C4-2B (cell line): ENCODE measurements around the gene DPM3.

Source experiments
- ZFX ChIP-seq: fragments of 450-650 bp; IDR thresholded peaks from 2 replicates; pipeline ENCODE4 v1.6.1; 2017
- TF ChIP-seq, protein P1 (sequence below): fragments of 450-650 bp; conservative IDR thresholded peaks from 2 replicates; pipeline ENCODE4 v1.5.1; 2017; ENCODE audit warnings: mild to moderate bottlenecking

DNA sequence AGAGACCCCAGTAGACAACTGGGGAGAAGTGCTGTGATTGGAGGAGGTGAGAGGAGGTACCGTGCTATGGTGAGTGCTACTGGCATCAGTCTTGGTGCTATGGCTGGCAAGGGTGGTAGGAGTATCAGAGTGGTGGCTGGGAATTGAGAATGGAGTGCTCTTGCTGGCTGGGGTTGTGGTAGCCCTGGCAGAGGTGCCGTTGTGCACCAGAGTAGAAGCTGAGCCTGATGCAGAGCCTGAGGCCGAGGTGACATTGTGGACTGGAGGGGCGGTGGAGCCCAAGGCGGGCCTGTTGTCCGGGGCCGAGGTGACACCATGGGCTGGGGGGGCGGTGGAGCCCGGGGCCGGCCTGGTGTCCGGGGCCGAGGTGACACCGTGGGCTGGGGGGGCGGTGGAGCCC lies 47.9 kb upstream of the DPM3 start:
- TF ChIP-seq, protein P1, sequence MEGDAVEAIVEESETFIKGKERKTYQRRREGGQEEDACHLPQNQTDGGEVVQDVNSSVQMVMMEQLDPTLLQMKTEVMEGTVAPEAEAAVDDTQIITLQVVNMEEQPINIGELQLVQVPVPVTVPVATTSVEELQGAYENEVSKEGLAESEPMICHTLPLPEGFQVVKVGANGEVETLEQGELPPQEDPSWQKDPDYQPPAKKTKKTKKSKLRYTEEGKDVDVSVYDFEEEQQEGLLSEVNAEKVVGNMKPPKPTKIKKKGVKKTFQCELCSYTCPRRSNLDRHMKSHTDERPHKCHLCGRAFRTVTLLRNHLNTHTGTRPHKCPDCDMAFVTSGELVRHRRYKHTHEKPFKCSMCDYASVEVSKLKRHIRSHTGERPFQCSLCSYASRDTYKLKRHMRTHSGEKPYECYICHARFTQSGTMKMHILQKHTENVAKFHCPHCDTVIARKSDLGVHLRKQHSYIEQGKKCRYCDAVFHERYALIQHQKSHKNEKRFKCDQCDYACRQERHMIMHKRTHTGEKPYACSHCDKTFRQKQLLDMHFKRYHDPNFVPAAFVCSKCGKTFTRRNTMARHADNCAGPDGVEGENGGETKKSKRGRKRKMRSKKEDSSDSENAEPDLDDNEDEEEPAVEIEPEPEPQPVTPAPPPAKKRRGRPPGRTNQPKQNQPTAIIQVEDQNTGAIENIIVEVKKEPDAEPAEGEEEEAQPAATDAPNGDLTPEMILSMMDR, result no peak
- no peak for TF ChIP-seq ZFX
